Activated naive CD4-positive, alpha-beta T cell treated with anti-CD3 and anti-CD28 coated beads, Interleukin-2, amount 50 U/mL, for 16 hours (primary cell): Measurements from ENCODE around the gene CFAP58.

Source experiments
- DNase-seq: peaks from one replicate; pipeline ENCODE4 v3.0.0-alpha.2; 2020

The CFAP58 gene

DNA sequence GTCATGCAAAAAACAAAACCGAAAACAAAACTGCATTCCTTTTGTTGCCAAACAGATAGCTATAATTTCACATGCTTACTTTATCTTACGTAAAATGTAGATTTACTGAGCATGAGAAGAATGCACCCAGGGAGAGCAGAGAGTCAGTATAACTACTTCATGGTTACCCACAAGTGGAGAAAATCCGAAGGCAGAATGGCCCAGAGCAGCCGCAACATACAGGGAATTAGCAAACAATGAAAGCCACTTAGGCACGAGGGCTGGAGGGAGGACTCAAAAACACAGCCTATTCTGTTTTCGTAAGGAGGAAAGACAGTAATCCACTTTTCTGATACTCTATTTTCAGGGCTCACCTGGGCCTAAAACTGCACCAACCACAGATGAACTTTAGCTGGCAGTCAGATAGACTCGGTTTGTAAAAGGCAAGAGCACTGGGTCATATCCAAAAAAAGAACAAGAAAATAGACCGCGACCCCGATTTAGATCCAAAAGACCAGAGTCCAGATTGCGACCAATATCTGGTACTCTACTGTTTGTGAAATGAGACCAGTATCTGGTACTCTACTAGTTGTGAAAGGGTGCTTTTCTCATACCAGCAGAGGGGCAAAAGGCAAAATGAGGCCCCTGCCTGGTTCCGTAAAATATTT lies 16.7 kb upstream of the CFAP58 start:
- DNase-seq, result no peak

DNA sequence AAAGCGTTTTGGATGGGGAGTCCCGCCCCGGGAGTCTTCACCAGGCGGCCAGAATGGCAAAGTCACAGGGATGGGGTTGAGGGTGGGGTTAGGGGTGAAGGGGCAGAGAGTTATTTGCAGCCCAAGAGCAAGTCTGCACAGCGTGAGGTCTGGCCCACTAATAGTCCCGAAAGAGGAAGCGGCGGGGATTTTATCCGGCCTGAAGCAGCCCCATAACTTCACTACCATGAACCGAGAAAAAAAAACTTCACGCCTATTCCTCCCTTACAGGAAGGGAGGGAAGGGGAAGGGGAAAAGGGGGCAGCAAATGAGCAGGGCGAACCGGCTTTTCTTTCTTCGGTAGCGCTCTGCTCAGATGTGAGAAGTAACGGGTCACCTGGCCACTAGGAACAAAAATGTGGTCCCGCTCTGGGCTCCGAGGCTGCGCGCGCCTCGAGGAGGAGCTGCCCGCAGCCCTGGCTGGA lies 16.1 kb upstream of the CFAP58 start:
- no peak for DNase-seq

DNA sequence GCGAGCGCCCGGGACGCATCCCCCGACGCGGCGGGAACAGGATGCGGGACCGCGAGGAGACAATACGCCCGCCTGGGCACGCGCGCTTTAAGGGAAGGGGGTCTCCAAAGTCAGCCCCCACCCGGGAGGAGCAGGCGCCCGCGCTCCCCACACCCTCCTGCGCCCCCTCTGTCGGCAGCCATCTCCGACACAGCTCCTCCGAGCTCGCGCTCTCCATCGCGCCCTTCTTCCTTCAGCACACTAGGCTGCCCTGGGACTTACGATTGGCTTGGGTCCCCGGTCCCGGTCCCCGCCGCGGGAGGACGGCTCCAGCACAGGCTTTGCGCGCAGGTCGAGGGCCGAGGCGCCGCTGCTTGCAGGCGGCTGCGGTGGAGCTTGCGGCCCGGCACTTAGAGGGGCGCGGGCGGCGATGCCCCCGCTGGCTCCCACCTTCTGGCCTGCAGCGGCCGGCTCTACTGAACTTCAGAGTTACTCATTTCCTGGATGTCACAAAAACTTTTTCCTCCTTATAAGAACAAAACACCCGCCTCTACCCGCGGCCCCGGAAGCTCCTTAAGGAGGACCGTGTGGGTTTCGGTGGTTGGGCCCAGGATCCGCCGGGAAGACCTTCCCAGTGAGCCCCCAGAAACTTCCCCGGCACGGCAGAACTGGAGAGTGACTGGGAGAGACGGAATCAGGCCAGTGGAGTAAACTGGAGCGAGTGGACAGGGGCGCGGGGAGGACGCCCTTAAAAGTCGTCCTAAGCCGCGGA lies 15.5 kb upstream of the CFAP58 start, which contains the start of gene ITPRIP:
Gene ITPRIP, minus strand, starts transcription at position 481 of the 751 bp plus-strand sequence. CDS start 22,414 bp downstream, outside the sequence.
- DNase-seq, result peak; percentile 70

DNA sequence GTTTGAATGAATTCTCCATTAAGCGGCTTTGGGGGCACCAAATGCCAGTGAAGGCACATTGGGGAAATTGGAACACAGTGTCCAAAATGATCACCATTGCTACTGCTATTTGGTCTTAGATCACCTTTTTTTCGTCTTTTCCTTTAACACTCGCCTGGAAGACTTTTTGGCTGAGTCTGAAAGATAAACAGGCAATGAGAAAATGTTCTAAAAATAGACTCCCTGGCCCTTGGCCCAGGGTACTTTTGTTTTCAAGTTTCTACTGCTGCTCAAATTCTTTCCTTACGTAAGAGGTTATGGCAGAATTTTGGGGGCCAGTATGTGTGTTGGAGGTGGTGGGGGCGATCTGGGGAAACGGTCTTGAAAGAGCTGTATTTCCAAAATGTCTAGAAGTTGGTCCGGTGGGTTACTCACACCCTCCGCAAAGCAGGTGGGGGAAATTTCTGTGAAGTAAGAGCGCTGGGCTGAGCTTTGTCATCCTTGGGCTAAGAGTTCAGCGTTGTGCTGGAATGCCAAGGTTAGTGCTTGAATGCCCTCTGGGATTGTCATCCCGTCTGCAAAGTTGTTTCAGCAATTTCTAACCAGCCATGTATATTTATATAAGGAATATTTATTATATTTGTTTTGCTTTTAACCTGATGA lies 14.0 kb upstream of the CFAP58 start:
- no peak for DNase-seq

DNA sequence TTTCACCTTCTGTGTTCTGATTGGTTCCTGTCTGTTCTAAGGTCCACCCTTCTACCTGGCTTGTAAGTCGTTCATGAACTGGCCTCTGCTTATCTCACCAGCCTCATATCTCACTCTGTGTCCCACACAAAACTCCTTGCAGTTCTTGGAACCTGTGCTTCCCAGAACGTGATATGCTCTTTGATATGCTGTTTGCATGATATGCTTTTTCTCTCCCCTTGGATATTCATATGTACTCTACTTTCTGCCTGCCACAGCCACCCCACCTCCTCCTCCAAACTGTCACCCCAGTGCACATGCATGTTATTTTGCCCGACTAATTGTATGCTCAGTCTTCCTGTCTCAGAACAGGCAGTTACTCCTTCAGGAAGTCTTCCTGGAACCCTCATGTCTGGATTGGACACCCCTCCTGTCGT lies 13.5 kb upstream of the CFAP58 start:
- no peak for DNase-seq

DNA sequence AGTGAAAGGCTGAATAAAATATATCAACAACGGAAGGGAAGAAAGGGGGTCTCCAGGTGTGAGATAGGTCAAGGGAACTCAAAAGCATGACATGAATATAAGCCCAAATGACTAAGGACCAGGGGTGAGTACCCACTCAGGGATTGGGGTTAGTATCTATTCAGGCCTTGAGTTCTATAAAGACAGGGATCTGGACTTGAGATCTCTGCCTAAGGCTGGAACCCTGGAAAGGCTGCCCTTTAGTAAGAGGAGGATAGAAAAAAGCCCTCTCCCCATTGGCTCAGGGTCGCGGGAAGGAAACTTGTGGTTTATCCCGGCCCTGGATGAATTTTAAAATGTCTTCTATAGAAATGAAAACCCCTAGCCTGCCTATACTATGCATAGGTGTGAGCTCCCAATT lies 13.0 kb upstream of the CFAP58 start:
- no peak for DNase-seq

DNA sequence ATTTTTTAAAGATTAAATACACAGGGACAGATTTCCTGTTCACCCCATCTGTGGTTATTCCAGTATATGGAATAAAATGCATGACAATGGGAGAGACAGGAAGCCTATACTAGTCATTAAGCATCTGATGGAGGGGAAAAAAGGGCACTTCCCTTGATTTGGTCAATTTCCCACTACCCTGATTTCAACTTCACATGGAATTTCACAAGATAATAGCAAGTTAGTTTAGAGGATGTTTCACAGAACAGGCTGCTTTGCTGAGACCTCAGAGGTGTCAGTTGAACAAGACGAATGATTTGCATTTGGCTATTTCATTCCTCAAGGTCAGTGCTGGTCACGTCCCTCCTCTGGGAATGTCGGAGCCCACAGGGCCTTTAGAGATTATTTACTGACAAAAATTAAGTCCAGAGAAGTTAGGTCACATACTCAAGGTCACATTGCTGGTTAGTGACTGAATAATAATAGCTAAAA lies 10.7 kb upstream of the CFAP58 start:
- DNase-seq, result no peak

DNA sequence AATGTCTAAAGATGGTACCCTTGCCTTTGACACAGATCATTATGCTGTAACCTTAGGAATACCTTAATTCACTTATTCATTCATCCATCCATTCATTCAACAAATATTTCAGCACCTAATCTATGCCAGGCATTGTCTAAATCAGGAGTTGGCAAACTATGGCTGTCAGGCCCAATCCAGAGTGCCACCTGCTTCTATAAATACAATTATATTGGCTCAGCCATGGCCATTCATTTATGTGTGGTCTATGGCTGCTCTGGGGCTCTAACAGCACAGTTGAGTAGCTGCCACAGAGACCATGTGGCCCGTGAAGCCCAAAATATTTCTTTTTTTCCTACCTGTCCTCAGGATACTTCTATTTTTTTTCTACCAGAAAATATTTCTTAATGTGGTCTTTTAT lies 9.4 kb upstream of the CFAP58 start:
- DNase-seq, result no peak

DNA sequence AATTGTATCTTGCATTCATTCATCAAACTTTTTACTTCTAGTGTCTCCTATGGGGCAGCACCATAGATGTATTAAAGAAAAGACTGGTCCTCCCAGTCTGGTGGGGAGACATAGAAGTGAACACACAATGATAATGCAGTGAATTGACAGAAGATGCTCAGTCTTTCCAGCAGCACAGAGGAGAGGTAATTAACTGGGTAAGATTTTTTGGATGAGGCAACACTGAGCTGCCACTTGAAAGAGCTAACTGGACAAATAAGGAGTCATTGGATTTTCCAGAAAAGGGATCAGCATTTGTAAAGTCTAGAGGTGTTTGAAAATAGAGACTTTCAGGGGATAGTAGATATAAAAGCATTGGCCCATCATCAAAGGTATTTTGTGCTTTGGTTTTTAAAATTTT lies 8.1 kb upstream of the CFAP58 start:
- no peak for DNase-seq

DNA sequence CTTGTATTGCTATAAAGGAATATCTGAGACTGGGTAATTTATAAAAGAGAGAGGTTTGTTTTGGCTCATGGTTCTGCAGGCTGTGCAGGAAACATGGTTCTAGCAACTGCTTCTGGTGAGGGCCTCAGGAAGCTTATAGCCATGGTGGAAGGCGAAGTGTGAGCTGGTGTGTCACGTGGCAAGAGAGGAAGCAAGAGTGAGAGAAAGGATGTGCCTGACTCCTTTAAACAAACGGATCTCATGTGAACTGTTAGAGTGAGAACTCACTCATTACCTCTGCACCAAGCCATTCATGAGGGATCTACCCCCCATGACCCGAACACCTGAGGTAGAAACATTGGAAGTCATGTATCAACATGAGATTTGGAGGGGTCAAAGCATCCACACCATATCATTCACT lies 7.7 kb upstream of the CFAP58 start:
- DNase-seq, result no peak

DNA sequence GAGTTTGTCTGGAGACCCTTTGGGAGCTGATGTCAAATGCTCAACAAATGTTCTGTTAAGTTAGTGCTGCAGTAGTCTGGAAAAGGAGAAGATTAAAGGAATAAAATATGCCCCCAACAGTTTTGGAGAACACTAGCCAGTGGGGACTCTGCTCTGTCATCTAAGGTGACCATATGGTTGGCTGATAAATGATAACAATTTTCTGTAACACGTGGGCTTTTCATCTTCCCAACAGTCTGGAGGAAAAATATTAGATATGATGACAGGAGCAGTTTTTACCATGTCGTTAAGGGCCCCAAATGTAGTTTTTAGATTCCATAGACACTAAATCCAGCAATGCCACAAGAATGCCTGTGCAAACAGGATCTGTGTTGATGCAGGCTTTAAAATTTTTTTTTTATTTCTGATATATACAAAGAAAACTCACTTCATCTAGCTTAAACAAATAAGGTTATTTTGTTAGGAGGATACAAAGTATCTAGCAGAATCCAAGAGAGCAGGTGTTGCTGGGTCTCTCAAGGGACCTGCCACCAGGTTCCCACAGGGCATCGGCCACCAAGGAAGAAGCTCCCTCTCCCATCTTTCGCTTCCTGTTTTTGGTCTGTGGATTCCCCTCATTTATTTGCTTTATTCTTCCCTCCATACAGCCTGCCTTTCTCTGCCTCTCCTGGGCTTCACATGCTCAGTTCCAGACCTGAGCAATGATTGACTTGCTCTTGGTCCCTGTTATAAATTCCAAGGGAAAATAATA lies 6.2 kb upstream of the CFAP58 start:
- DNase-seq, result no peak

DNA sequence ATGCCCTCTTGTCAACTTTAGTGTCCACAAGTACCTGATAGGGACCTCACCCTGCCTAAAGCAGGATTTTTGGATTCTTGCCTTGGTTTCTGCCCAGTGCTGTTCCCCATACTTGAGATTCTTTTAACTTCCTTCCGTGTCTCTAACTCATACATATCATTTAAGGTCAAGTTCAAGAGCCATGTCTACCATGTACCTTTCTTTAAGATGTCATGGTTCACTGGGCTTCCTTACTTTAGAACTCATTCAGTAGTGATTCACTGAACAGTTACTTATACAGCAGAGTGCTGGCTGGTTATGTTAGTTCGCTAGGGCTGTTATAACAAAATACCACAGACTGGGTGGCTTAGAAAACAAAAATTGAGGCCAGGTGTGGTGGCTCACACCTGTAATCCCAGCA lies 5.0 kb upstream of the CFAP58 start:
- no peak for DNase-seq

DNA sequence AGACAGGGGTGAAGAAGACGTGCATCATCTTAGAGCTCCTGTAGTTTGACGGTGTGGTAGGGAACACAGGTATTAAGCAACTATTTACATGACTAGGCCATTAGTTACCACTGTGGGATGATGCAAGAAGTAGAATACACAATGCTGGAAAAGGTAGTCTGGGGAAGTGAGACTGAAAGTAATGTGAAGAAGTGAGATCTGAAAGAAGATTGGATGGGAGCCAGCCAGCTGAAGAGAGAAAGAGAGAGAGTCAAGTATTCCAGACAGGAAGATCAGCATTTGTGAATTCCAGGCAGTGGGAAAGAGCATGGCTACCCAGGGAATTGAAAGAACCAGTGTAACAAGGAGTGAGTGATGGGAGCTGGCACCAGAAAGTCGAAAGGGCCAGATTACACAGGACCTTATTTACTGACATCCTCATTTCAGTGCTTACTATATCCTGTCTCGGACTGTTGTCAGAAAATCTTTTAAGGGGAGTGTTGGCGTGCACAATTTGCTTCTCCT lies 4.0 kb upstream of the CFAP58 start:
- no peak for DNase-seq

DNA sequence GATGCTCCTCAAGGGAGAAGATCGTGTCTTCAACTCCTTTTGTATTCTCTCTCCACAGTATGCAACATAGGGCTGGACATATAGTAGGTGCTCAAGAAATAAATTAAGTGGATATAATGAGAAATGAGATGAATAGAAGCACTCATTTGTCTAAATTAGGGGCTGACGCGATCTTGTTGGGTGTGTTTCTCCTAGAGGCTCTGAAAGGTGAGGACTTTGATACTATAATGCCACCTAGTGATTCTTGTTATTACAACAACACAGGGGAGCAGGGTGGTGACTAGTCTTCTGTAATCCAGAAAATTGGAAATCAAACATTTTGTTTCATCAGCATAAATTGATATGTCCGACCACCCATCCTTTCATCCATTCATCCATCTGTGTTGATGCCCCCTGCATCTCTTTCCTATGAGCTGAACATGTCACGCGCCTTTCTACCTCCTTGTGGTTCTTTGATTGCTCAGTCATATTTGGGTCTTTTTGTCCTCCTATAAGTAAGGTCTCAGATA lies 3.5 kb upstream of the CFAP58 start:
- DNase-seq, result no peak

DNA sequence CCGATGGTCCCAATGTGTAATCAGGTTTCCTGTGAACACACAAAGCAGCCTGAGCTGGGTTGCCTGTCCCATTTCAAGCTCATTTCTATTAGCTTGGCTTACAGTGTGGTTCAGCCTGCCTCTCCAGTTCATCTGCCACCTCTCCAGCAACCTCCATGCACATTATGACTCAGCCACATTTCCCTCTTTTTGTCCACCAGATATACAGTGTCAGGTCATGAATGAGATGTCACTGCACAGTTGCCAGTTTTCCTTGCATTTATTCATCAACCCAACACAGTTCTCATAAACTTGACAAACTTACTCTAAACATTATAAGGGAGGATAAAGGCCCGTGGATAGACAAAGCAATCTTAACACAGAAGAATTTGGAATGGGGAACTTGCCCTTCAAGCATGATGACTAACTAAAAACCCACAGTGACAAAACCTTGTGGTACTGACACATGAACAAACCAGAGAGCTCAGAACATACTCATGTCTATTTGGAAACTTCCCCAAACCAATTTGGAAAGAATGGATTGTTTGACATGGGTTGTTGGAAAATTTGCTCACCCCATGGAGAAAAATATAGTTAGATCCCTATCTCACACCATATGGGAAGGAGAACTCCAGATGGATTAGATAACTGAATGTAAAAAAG lies 2.5 kb upstream of the CFAP58 start:
- DNase-seq, result no peak

DNA sequence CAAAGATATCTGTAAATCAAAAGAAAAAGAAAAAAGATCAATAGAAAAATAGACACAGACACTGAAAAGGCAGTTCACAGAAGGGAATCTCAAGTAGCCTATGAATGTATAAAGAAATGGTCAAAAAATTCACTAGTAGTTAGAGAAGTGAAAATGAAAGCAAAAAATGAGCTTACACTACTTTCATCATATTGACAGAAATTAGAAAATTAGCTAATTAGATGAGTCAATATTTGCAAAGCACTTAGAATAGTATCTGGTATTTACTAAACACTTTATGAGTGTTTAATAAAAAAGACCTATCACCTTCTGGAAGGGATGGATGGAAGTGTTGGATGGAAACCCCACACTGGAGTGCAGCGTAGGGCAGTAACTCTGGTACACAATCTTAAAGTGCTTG lies 1.7 kb upstream of the CFAP58 start:
- no peak for DNase-seq

DNA sequence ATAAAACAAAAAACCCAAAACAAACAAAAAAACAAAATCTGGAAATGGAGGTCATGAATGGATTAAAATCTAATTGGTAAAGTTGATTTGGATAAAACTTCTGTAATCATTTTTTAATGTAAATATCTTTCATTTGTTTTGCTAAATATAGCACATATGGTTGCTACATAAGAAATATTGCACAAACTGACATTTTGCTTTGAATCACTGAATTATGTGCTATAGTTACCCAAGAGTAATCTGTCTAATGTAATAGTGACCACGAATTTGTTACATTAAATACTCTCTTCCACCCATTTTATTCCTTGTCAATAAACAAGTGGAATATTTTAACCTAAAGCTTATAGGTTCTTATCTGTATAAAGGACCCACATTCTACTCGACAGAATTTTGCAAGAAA lies 6.2 kb downstream of the CFAP58 start:
- DNase-seq, result no peak

DNA sequence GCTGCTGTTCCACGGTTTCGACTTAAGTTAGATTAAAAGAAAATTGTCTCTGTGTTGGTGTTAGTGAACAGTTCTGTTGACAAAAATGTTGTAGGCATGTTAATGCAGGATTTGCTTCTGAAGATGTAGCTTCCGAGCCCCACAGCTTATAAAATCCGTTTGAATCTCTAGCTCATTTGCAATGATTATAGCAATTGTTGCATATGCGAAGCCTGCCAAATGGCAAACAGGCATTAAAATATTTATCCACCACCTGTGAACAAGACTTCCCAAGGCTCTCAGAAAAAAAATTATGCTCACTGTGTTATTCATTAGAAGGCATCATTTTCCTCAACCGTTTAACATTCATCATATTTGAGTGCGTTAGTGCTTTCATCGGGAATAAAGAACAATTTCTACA lies 14.3 kb downstream of the CFAP58 start:
- no peak for DNase-seq

DNA sequence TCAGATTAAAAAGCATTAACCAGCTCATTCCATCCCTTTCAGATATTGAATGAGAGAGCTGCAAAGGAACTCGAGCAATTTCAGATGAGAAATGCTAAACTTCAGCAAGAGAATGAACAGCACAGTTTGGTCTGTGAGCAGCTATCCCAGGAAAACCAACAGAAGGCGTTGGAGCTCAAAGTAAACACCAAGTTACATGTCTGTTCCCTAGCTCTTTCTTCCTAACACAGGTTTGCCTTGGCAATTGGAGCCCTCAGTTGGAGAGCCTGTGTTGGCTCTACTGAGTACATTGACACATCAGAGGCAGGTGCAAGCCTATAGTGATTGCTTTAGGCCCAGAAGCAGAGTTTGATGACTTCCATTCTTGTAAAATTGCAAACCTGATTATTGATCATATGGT lies 14.7 kb downstream of the CFAP58 start:
- no peak for DNase-seq

DNA sequence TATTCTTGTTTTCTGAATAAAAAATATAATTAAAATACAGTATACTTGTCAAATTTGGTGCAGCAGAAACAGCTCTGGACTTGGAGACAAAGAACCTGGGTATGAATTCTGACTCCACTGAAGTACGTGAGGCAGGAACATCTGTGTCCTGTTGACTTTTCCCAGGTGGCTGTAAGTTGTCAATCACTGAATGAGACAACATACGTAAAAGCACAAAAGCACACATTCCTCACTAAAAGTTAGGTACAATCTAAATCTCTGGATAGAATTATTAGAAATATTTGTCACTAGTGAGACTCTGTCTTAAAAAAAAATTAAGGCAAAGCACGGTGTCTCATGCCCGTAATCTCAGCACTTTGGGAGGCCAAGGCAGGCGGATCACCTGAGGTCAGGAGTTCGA lies 18.1 kb downstream of the CFAP58 start:
- no peak for DNase-seq

DNA sequence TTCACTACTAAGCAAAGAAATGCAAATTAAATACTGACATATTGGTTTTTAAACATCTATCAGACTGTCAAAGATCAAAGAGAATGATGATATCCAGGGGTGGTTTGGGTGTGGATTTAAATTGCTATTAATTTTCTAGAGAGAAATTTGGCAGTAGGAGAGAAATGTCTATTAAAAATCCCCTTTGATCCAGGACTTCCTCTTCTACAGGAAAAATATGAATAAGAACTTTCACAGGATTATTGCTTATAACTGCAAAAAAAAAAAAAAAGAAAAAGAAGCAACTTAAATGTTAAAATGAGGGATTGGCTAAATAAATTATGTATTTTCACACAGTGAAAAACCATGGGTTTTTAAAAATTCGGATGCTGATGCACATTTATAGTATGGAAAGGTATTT lies 21.0 kb downstream of the CFAP58 start:
- no peak for DNase-seq

DNA sequence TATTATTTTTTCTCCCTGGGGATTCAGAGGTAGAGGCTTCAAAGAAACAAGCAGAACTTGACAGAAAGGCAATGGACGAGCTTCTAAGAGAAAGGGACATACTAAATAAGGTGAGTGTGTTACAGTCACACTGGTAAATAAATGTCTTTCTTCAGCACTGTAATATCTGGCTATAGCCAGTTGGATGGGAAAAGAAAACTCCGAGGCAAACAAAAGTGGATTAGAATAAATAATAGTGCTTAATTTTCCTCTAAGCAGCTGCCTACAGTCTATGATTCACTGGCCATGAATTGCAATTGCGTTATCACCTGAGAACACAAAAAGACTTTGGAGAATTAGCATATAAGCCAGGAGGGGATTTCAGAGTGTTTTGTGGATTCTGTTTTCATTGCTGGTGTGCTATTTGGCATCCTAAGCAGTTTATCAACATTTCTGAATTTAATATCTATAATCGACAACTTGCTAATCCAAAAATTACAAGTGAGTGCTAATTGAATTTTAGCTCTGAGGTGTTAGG lies 23.2 kb downstream of the CFAP58 start:
- no peak for DNase-seq
